HEK293 (cell line): ENCODE measurements around the gene COBL.

Source experiments
- CTCF ChIA-PET: fragments of 350-600 bp; formaldehyde crosslinking; extraction: SDS; loops from one replicate; lab custom pipeline; 2021; ENCODE audit warnings: antibody characterized with exemption; lab: Yijun Ruan, JAX
- POLR2A ChIA-PET: fragments of 300-600 bp; formaldehyde crosslinking; extraction: SDS; loops from one replicate; lab custom pipeline; 2020; ENCODE audit warnings: antibody characterized with exemption, inconsistent platforms; lab: Yijun Ruan, JAX
- H3K27ac ChIP-seq: fragments of 200-500 bp; sonication (Bioruptor generic); 2 replicates; pipeline ENCODE4 v1.5.1; 2014; ENCODE audit warnings: low read depth, low read length, control low read depth, inconsistent platforms; ENCODE audit errors: extremely low read depth
- H3K36me3 ChIP-seq, 2 experiments: fragments of 200-500 bp in 1 of 2; sonication (Bioruptor generic) in 1 of 2; 1 replicate in 1 of 2; 2 replicates in 1 of 2; pipeline ENCODE4 v1.5.1; 2014 to 2017; ENCODE audit warnings: inconsistent platforms in 2 of 2, low read length in 2 of 2; ENCODE audit not compliant: control insufficient read depth in 2 of 2, insufficient read depth in 1 of 2
- H3K4me1 ChIP-seq: fragments of 200-500 bp; sonication (Bioruptor generic); 2 replicates; pipeline ENCODE4 v1.5.1; 2014; ENCODE audit warnings: mild to moderate bottlenecking, low read length, inconsistent platforms; ENCODE audit not compliant: control insufficient read depth, insufficient read depth
- H3K4me3 ChIP-seq: 2 replicates; pipeline ENCODE4 v1.5.1; 2011; ENCODE audit warnings: low read depth, mild to moderate bottlenecking, control low read depth, low read length, moderate library complexity
- H3K9me3 ChIP-seq: fragments of 200-500 bp; sonication (Bioruptor generic); 2 replicates; pipeline ENCODE4 v1.5.1; 2014; ENCODE audit warnings: low read depth, low read length, inconsistent platforms; ENCODE audit not compliant: control insufficient read depth, insufficient read depth
- BCL11A ChIP-seq: fragments of 450-650 bp; formaldehyde crosslinking; IDR thresholded peaks from 2 replicates; pipeline ENCODE4 v1.5.1; 2016; ENCODE audit warnings: low read depth, missing biosample characterization, missing genetic modification characterization
- ELK4 ChIP-seq: IDR thresholded peaks from 2 replicates; pipeline ENCODE4 v1.6.1; 2011; ENCODE audit warnings: mild to moderate bottlenecking, low read depth, low read length, borderline replicate concordance
- GLIS1 ChIP-seq: fragments of 450-650 bp; formaldehyde crosslinking; IDR thresholded peaks from 2 replicates; pipeline ENCODE4 v1.5.1; 2016; ENCODE audit warnings: missing biosample characterization, missing genetic modification characterization
- OSR2 ChIP-seq: fragments of 450-650 bp; formaldehyde crosslinking; IDR thresholded peaks from 2 replicates; pipeline ENCODE4 v1.5.1; 2016; ENCODE audit warnings: missing biosample characterization, missing genetic modification characterization
- PATZ1 ChIP-seq: fragments of 450-650 bp; formaldehyde crosslinking; IDR thresholded peaks from 2 replicates; pipeline ENCODE4 v1.5.1; 2016; ENCODE audit warnings: missing biosample characterization, missing genetic modification characterization
- PRDM4 ChIP-seq: fragments of 450-650 bp; formaldehyde crosslinking; IDR thresholded peaks from 2 replicates; pipeline ENCODE4 v1.5.1; 2017; ENCODE audit warnings: missing biosample characterization, missing genetic modification characterization
- SETDB1 ChIP-seq: IDR thresholded peaks from one replicate; pipeline ENCODE4 v1.6.1; 2017; ENCODE audit warnings: mild to moderate bottlenecking, low read length, moderate library complexity, mixed read lengths; ENCODE audit not compliant: insufficient read length
- TCF7L2 ChIP-seq: IDR thresholded peaks from 2 replicates; pipeline ENCODE4 v1.6.1; 2011; ENCODE audit warnings: low read depth, mild to moderate bottlenecking, inconsistent platforms, low read length, moderate library complexity, borderline replicate concordance
- TRIM28 ChIP-seq: IDR thresholded peaks from 2 replicates; pipeline ENCODE4 v1.6.1; 2011; ENCODE audit warnings: low read length, control low read depth, borderline replicate concordance
- ZBTB1 ChIP-seq: fragments of 450-650 bp; formaldehyde crosslinking; IDR thresholded peaks from 2 replicates; pipeline ENCODE4 v1.5.1; 2016; ENCODE audit warnings: missing biosample characterization, missing genetic modification characterization
- ZBTB17 ChIP-seq: fragments of 450-650 bp; formaldehyde crosslinking; IDR thresholded peaks from 2 replicates; pipeline ENCODE4 v1.5.1; 2016; ENCODE audit warnings: missing biosample characterization, missing genetic modification characterization
- ZNF114 ChIP-seq: fragments of 450-650 bp; formaldehyde crosslinking; IDR thresholded peaks from 2 replicates; pipeline ENCODE4 v1.5.0; 2017; ENCODE audit warnings: missing biosample characterization, missing genetic modification characterization
- ZNF121 ChIP-seq: fragments of 450-650 bp; formaldehyde crosslinking; IDR thresholded peaks from 2 replicates; pipeline ENCODE4 v1.5.1; 2016; ENCODE audit warnings: missing biosample characterization, missing genetic modification characterization
- ZNF18 ChIP-seq: fragments of 450-650 bp; formaldehyde crosslinking; IDR thresholded peaks from 2 replicates; pipeline ENCODE4 v1.5.1; 2016; ENCODE audit warnings: missing biosample characterization, missing genetic modification characterization
- ZNF221 ChIP-seq: fragments of 450-650 bp; formaldehyde crosslinking; IDR thresholded peaks from 2 replicates; pipeline ENCODE4 v1.5.1; 2017; ENCODE audit warnings: missing biosample characterization, missing genetic modification characterization, borderline replicate concordance
- ZNF302 ChIP-seq: fragments of 450-650 bp; formaldehyde crosslinking; IDR thresholded peaks from 2 replicates; pipeline ENCODE4 v1.5.1; 2016; ENCODE audit warnings: missing biosample characterization, missing genetic modification characterization, low read depth
- ZNF391 ChIP-seq: fragments of 450-650 bp; formaldehyde crosslinking; IDR thresholded peaks from 2 replicates; pipeline ENCODE4 v1.5.1; 2016; ENCODE audit warnings: low read depth, missing biosample characterization, missing genetic modification characterization, borderline replicate concordance
- ZNF394 ChIP-seq: fragments of 450-650 bp; formaldehyde crosslinking; IDR thresholded peaks from 2 replicates; pipeline ENCODE4 v1.5.1; 2016; ENCODE audit warnings: missing biosample characterization, missing genetic modification characterization, mild to moderate bottlenecking, moderate library complexity, borderline replicate concordance
- ZNF596 ChIP-seq: fragments of 450-650 bp; IDR thresholded peaks from 2 replicates; pipeline ENCODE4 v1.5.0; 2018; ENCODE audit warnings: missing biosample characterization, mild to moderate bottlenecking, missing genetic modification characterization, moderate library complexity
- ZNF600 ChIP-seq: fragments of 450-650 bp; formaldehyde crosslinking; IDR thresholded peaks from 2 replicates; pipeline ENCODE4 v1.5.1; 2016; ENCODE audit warnings: missing biosample characterization, missing genetic modification characterization
- ZNF658 ChIP-seq: fragments of 450-650 bp; formaldehyde crosslinking; IDR thresholded peaks from 2 replicates; pipeline ENCODE4; 2016; ENCODE audit warnings: missing biosample characterization, missing genetic modification characterization
- ZNF76 ChIP-seq: fragments of 450-650 bp; formaldehyde crosslinking; IDR thresholded peaks from 2 replicates; pipeline ENCODE4; 2016; ENCODE audit warnings: low read depth, missing biosample characterization, missing genetic modification characterization, borderline replicate concordance
- ZSCAN23 ChIP-seq: fragments of 450-650 bp; formaldehyde crosslinking; IDR thresholded peaks from 2 replicates; pipeline ENCODE4 v1.5.1; 2016; ENCODE audit warnings: missing biosample characterization, missing genetic modification characterization
- TF ChIP-seq, protein P1 (sequence below): fragments of 450-650 bp; formaldehyde crosslinking; IDR thresholded peaks from 2 replicates; pipeline ENCODE4 v1.5.1; 2017; ENCODE audit warnings: missing biosample characterization, missing genetic modification characterization
- TF ChIP-seq, protein P2 (sequence below): fragments of 450-650 bp; formaldehyde crosslinking; IDR thresholded peaks from 2 replicates; pipeline ENCODE4 v1.5.1; 2016; ENCODE audit warnings: missing biosample characterization, missing genetic modification characterization

Gene COBL

DNA sequence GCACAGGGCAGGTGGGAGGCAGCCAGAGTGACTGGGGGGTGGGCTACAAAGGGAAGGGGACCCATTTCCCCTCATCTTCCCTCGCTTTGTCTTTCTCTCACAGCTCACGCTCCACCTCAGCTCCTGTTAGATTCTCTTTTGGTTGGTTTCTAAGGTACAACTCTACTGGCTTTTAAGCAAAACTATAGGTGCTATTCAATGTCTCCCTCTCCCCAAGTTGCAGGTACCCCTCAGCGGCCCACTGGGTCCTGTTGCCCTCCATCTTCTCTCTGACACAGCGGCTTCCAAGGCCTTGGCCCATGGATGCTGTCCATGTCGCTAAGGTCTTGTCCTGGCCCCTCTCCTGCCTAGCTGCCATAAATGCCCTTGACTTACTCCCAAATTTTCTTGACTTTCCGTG, 168.4 kb downstream of the COBL start:
- TF ChIP-seq ZNF302 (tag by site-specific recombination) (no peak), ZNF121 (tag by site-specific recombination) (no peak), ZSCAN23 (tag by site-specific recombination) (no peak), TCF7L2 (no peak), GLIS1 (tag by site-specific recombination) (no peak), ZNF600 (tag by site-specific recombination) (no peak), ZNF221 (tag by site-specific recombination) (no peak)
- TF ChIP-seq, protein P1, sequence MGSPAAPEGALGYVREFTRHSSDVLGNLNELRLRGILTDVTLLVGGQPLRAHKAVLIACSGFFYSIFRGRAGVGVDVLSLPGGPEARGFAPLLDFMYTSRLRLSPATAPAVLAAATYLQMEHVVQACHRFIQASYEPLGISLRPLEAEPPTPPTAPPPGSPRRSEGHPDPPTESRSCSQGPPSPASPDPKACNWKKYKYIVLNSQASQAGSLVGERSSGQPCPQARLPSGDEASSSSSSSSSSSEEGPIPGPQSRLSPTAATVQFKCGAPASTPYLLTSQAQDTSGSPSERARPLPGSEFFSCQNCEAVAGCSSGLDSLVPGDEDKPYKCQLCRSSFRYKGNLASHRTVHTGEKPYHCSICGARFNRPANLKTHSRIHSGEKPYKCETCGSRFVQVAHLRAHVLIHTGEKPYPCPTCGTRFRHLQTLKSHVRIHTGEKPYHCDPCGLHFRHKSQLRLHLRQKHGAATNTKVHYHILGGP (tag by site-specific recombination), result no peak
- TF ChIP-seq, all 188 proteins: peak for 0
- H3K9me3 ChIP-seq, result no peaks in the 10 kb centered on the region
- H3K27ac ChIP-seq, result no peak overlapping the region
- ChIA-PET CTCF (no interaction called here), POLR2A (no interaction called here)
- H3K4me3 ChIP-seq, result no peak overlapping the region
- no peaks in the 10 kb centered on the region for H3K36me3 ChIP-seq
- no peaks in the 10 kb centered on the region for H3K4me1 ChIP-seq

DNA sequence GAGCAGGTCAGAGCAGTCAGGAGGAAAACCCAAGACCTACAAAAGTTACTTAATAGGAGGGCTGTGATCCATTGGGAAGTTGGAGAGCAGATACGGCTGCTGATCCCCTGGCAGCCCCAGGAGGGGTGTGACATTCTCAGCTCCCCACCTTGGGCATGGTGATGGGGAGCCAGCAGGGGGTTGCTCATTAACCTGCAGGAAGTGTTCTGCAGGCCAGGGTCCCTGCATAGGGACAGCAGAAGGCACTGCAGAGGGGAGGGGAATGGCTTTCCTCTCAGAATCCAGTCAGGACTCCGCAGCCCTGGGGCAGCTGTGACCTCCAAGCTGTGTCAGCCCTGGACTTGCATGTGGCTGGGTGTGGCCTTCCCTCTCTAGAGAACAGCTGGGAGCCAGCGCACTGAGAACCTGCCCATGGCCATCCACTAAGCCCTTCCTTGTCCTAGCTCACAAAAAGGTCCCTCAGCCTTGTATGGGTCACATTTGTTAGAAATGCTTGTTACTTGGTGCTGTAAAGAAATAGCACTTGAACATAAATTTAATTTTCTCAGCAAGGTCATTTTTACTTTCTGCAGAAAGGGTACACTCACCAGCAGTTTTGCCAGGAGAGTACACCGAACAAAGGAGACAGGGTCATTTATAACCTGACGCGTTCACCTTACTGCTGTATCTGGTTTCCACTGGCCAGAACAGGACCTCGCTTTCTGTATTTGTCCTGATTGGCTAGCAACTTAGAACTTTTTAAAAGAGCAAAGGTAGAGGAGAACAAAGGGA, 169.6 kb downstream of the COBL start:
- no peak overlapping the region for H3K4me3 ChIP-seq
- H3K36me3 ChIP-seq, result no peaks in the 10 kb centered on the region
- CTCF ChIA-PET, result interaction anchor here (0.9 kb wide), 1 partner anchor 14 kb away, joined by 5 read pairs; no protein-coding TSS in a partner anchor
- POLR2A ChIA-PET, result no interaction called here
- H3K4me1 ChIP-seq, result no peaks in the 10 kb centered on the region
- H3K9me3 ChIP-seq, result no peaks in the 10 kb centered on the region
- no peak overlapping the region for H3K27ac ChIP-seq
- TF ChIP-seq SETDB1 (peak; percentile 84), ZNF596 (tag by site-specific recombination) (no peak), OSR2 (tag by site-specific recombination) (no peak), ZBTB1 (no peak), PRDM4 (tag by site-specific recombination) (no peak), BCL11A (tag by site-specific recombination) (no peak), ZNF391 (tag by site-specific recombination) (no peak), ZNF76 (tag by site-specific recombination) (no peak), TRIM28 (peak; percentile 36; the same call in 1 of the 2 replicates), ZNF658 (tag by site-specific recombination) (no peak), ZBTB17 (tag by site-specific recombination) (no peak), PATZ1 (no peak), ELK4 (no peak), ZNF394 (tag by site-specific recombination) (no peak), ZNF18 (tag by site-specific recombination) (no peak), ZNF114 (no peak)
- TF ChIP-seq, protein P2, sequence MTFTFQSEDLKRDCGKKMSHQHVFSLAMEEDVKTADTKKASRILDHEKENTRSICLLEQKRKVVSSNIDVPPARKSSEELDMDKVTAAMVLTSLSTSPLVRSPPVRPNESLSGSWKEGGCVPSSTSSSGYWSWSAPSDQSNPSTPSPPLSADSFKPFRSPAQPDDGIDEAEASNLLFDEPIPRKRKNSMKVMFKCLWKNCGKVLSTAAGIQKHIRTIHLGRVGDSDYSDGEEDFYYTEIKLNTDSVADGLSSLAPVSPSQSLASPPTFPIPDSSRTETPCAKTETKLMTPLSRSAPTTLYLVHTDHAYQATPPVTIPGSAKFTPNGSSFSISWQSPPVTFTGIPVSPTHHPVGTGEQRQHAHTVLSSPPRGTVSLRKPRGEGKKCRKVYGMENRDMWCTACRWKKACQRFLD (tag by site-specific recombination), result no peak
- TF ChIP-seq, all 188 proteins: peak for 2
